Body of pancreas (tissue), 4 donors: Measurements from ENCODE around the gene ATIC. TPM values are rescaled to one million over a fixed set of nuclear protein-coding genes. Genes with fewer than 3 reads are reported as not detected.

Experiments used
- ATAC-seq: fragments of 150-250 bp; one replicate; pipeline ENCODE4 v1.9.1; 2016
- DNase-seq, 4 donors: peaks; one replicate each; pipeline ENCODE4 v3.0.0-alpha.2; 2019
- H3K27ac ChIP-seq, 4 donors: fragments of 200-600 bp; sonication (generic); 1 replicate in 3 of 4; 2 replicates in 1 of 4; pipeline versions ENCODE4 v1.5.1 to v1.6.1; 2016 to 2019; ENCODE audit warnings: mild to moderate bottlenecking in 1 of 4, mixed read lengths in 1 of 4, moderate library complexity in 1 of 4
- H3K27me3 ChIP-seq, 2 donors: fragments of 200-600 bp; sonication (generic); one replicate each; pipeline ENCODE4 v1.6.0; 2016; ENCODE audit warnings: mild to moderate bottlenecking in 1 of 2
- H3K36me3 ChIP-seq, 2 donors: fragments of 200-600 bp; sonication (generic); replicated peaks in 1 of 2; 2 replicates each; pipeline ENCODE4 v1.5.1; 2016; ENCODE audit warnings: low read depth in 2 of 2; ENCODE audit not compliant: insufficient read depth in 1 of 2
- H3K4me1 ChIP-seq: fragments of 200-600 bp; sonication (generic); one replicate; pipeline ENCODE4 v1.6.0; 2016
- H3K4me3 ChIP-seq, 2 donors: fragments of 200-600 bp; sonication (generic); 1 replicate in 1 of 2; 2 replicates in 1 of 2; pipeline ENCODE4 v1.5.1; 2016 to 2019
- H3K9me3 ChIP-seq, 3 donors: fragments of 200-600 bp; sonication (generic); 1 replicate in 2 of 3; 2 replicates in 1 of 3; pipeline ENCODE4 v1.5.1; 2016
- CTCF ChIP-seq, 7 experiments: fragments of 450-650 bp in 4 of 7; fragments of 200-600 bp in 3 of 7; sonication (generic) in 3 of 7; IDR thresholded peaks; one replicate each; pipeline ENCODE4 v1.5.1; 2016 to 2019; ENCODE audit warnings: antibody characterized with exemption in 7 of 7
- POLR2A ChIP-seq, 3 donors: fragments of 450-650 bp; IDR thresholded peaks; one replicate each; pipeline ENCODE4 v1.6.1; 2016; ENCODE audit warnings: antibody characterized with exemption in 3 of 3, mild to moderate bottlenecking in 2 of 3
- WGBS, 2 donors: methylation state at CpG; one replicate each; pipeline ENCODE4 v1.1.5; 2017; 5-methylcytosine and 5-hydroxymethylcytosine counted together
- intact Hi-C: fragments of 100-400 bp; cut with DNase I; formaldehyde crosslinking; loops from one replicate; pipeline ENCODE4 v1.15.1; 2023
- total RNA-seq, 2 donors: library from RNA; depleted of rRNA; stranded (reverse); fragments of >200 nt; gene quantifications; one replicate each; pipeline ENCODE4 v1.1.0, GENCODE V29; 2016

Gene ATIC
- total RNA-seq, 2 donors from 2014 or later = 30.3 to 38.1 TPM

- WGBS, 2 donors = 91 to 92% methylated on average over 9 of the region's 9 CpGs
- no peak for TF ChIP-seq POLR2A (IDR thresholded peaks at IDR 0.05)
- TF ChIP-seq CTCF (IDR thresholded peaks at IDR 0.05) = no peak
- Histone ChIP-seq H3K27me3 (no peaks in the 10 kb centered on the region), H3K27ac (no peak overlapping the region), H3K4me1 (no peaks in the 10 kb centered on the region), H3K4me3 (no peak overlapping the region), H3K36me3 (no peaks in the 10 kb centered on the region), H3K9me3 (no peaks in the 10 kb centered on the region)
- DNase-seq (no peak), ATAC-seq (no peak)
- intact Hi-C loops = no loop called here
These were observed 61.2 kb downstream of the ATIC start for GRCh38 chr2:215372968-215373649.

GRCh38 chr2:215374002-215374401, 62.1 kb downstream of the ATIC start:
- H3K36me3 ChIP-seq = no peaks in the 10 kb centered on the region
- no peak for DNase-seq
- no peaks in the 10 kb centered on the region for H3K4me1 ChIP-seq
- intact Hi-C loops = no loop called here
- H3K9me3 ChIP-seq = no peaks in the 10 kb centered on the region
- H3K4me3 ChIP-seq = no peak overlapping the region
- H3K27me3 ChIP-seq = no peaks in the 10 kb centered on the region
- TF ChIP-seq CTCF (IDR thresholded peaks at IDR 0.05) (no peak), POLR2A (IDR thresholded peaks at IDR 0.05) (no peak)
- no peak for ATAC-seq
- no peak overlapping the region for H3K27ac ChIP-seq
- 61 to 77% methylated on average over 1 of the region's 1 CpG for WGBS, 2 donors

GRCh38 chr2:215374642-215375466, 63.0 kb downstream of the ATIC start:
- no peak overlapping the region for H3K27ac ChIP-seq
- H3K9me3 ChIP-seq = no peaks in the 10 kb centered on the region
- 95 to 97% methylated on average over 10 of the region's 10 CpGs for WGBS, 2 donors
- DNase-seq = no peak
- no peak for TF ChIP-seq CTCF (IDR thresholded peaks at IDR 0.05)
- no peak for TF ChIP-seq POLR2A (IDR thresholded peaks at IDR 0.05)
- H3K4me1 ChIP-seq = no peaks in the 10 kb centered on the region
- intact Hi-C loops = no loop called here
- no peaks in the 10 kb centered on the region for H3K36me3 ChIP-seq
- H3K27me3 ChIP-seq = no peaks in the 10 kb centered on the region
- no peak for ATAC-seq
- H3K4me3 ChIP-seq = no peak overlapping the region

- H3K27me3 ChIP-seq = no peaks in the 10 kb centered on the region
- no peaks in the 10 kb centered on the region for H3K36me3 ChIP-seq
- 94 to 96% methylated on average over 6 of the region's 6 CpGs for WGBS, 2 donors
These were observed 63.6 kb downstream of the ATIC start for GRCh38 chr2:215375467-215375830.

More at GRCh38 chr2:215375467-215375830, 63.6 kb downstream of the ATIC start:
- ATAC-seq (no peak), DNase-seq (no peak)
- TF ChIP-seq POLR2A (IDR thresholded peaks at IDR 0.05) (no peak), CTCF (IDR thresholded peaks at IDR 0.05) (no peak)
- intact Hi-C loops = no loop called here
- Histone ChIP-seq H3K4me3 (no peak overlapping the region), H3K4me1 (no peaks in the 10 kb centered on the region), H3K9me3 (no peaks in the 10 kb centered on the region), H3K27ac (no peak overlapping the region)
